HG03575 (cell line): ENCODE results near the gene IFRD2.
"Not testable (repeated sequence)": the region's sequence is repeated elsewhere in the genome, so short reads cannot be mapped to it uniquely, and the experiment has no call there.

ENCODE experiments used
- ATAC-seq: cut with Tn5 transposase; IDR thresholded peaks from one replicate; pipeline ENCODE4 v1.9.1; 2021; ENCODE audit not compliant: unreplicated experiment, insufficient number of reproducible peaks, low FRiP score; ENCODE audit errors: extremely low read depth

Gene IFRD2

DNA sequence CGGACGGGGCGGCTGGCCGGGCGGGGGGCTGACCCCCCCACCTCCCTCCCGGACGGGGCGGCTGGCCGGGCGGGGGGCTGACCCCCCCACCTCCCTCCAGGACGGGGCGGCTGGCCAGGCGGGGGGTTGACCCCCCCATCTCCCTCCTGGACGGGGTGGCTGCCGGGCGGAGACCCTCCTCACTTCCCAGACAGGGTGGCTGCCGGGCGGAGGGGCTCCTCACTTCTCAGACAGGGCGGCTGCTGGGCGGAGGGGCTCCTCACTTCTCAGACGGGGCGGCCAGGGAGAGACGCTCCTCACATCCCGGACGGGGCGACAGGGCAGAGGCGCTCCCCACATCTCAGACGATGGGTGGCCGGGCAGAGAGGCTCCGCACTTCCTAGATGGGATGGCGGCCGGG lies 19.8 kb upstream of the IFRD2 start:
- ATAC-seq: not testable (repeated sequence)

DNA sequence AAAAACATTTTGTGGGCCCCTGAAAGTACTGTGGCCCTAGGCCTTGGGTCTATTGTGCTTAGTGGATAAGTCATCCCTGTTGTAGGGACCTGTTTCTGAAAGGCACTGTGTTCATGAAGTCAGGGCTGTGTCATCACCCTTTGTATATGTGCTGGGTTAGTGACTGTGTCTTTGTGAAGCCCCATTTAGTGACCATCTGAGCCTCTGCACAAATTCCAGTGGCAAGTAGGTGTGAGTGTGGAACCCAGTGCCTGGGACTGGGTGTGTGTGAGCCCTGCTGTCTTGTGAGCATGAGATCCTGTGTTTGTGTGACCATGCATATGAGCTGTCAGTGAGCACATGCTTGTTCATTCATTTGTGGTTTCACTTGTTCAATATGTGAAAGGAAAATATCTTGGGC lies 12.4 kb upstream of the IFRD2 start:
- no peak for ATAC-seq

DNA sequence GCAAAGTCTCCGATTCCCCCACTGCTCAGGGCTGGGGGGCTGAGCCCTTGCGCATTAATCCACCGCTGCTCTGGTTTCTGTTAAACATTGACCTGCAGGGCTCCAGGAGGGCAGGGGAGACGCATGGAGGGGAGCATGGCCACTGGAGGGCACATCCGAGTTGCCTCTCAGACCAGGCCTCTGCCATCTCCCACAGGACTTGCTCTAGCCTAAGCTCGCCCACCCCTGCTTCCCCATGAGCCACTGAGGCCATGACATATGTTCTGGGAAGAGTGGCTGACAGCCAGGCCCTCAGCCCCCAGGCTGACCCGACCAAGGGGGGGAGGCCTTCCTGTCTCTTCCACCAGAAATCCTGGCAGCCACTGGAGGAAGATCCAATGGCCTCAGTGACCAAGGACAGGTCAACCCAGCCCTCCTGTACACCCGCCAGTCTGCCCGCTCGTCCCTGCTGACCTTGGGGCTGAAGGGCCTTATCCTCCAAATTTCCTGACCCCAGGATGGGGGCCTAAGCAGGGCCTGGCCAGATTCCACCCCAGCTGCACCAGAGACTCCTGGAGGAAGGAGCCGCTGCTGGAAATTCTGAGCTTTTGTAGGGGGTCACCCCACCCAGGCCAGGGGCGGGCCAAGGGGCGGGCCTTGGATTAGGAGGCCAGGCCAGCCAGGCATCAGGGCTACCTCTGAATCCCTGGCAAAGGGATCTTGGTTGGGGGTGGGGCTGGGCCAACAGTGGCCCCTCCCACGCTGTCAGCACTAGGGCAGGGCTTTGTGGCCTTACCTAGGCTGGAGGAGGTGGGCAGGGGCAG lies 11.0 kb upstream of the IFRD2 start, which contains the start of gene HYAL1:
TSS of gene HYAL1 (minus strand) at position 562 of the 803 bp plus-strand sequence. CDS start 618 bp downstream, outside the sequence.
- no peak for ATAC-seq

- ATAC-seq: no peak
These were observed 10.1 kb upstream of the IFRD2 start for GRCh38 chr3:50302095-50303012.

GRCh38 chr3:50300681-50301254 lies 8.5 kb upstream of the IFRD2 start:
- no peak for ATAC-seq

DNA sequence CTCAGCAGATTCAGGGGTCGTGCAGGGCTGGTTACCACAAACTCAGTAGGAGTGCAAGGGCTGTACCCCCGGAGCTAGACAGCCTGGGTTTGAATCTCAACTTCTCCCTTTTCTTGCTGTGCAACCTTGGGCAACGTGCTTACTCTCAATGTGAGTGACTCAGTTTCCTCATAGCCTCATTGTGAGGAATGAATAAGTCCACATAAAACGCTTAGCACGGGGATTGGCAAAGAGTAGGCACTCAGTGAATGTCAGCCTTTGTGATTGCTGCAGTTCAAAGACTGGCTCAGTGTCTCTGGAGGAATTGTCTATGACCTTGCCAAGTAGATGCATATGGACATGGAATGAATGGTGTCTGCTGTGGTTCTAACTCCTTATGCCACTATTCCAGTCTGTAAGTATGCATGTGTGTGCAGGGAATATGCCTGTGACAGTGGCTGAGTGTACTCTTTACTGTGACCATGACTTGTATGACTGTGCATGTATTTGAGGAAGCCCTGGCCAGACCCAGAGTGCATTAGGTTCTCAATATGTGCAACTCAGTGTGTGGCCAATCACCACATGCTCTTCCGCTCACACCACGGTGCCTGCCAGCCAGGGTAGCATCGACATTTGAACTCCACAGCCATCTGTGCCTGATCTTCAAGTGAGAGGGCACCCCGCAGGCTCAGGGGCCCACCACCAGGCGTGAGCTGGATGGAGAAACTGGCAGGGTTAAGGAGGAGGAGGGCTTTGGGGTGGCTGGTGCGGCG lies 7.9 kb upstream of the IFRD2 start:
- ATAC-seq: no peak

- ATAC-seq: no peak
These were observed 7.4 kb upstream of the IFRD2 start for GRCh38 chr3:50299638-50299928.

DNA sequence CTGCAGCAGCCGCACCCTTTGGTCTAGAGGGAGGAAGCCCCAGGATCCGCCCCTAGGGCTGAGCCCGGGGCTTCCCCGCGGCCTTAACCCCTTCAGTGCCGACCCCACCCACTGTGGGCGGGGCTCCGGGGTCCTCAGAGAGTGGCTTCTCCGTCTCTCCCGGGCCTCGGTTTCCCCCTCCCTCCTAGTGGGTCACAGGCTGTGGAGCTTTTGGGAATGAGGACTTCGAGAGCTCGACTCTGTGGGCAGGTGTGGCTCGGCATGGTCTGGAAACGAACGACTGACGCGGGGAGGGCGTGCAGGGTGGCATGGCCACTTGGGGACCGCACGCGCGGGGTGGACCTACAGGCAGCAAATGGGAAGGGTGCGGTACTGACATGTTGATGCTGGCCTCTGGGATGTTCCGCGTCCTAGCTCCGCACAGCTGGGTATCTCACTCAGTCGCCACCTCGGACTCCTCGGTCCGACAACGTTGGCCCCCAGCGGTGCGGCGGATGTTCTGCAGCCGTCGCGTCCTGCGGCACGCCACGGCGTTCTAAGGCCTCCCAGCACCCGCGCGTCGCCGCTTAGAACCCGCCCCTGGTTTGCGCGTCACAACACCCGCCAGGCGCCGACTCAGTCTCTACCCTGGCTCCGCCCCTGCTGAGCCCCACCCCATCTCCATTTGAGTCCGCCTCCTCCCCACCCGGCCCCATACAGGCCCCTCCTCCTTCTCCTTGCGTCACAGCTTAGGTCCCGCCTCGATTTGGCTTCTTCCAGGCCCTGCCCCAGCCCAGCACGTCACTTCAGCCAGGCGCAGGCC lies 6.8 kb upstream of the IFRD2 start, which contains the start of the genes HYAL3 and NAA80:
TSS of gene HYAL3 (minus strand) at position 570 of the 802 bp plus-strand sequence. CDS start 3,803 bp downstream, outside the sequence.
TSS of gene NAA80 (minus strand) at position 570 of the 802 bp plus-strand sequence. CDS start 1,942 bp downstream, outside the sequence.
- ATAC-seq: peak; percentile 41

- no peak for ATAC-seq
These were observed 5.9 kb upstream of the IFRD2 start for GRCh38 chr3:50297896-50298725.

GRCh38 chr3:50297384-50297775 lies 5.2 kb upstream of the IFRD2 start:
- ATAC-seq: no peak

GRCh38 chr3:50296721-50297383 lies 4.6 kb upstream of the IFRD2 start:
- no peak for ATAC-seq

- ATAC-seq: no peak
These were observed 3.6 kb upstream of the IFRD2 start for GRCh38 chr3:50295553-50296431.

DNA sequence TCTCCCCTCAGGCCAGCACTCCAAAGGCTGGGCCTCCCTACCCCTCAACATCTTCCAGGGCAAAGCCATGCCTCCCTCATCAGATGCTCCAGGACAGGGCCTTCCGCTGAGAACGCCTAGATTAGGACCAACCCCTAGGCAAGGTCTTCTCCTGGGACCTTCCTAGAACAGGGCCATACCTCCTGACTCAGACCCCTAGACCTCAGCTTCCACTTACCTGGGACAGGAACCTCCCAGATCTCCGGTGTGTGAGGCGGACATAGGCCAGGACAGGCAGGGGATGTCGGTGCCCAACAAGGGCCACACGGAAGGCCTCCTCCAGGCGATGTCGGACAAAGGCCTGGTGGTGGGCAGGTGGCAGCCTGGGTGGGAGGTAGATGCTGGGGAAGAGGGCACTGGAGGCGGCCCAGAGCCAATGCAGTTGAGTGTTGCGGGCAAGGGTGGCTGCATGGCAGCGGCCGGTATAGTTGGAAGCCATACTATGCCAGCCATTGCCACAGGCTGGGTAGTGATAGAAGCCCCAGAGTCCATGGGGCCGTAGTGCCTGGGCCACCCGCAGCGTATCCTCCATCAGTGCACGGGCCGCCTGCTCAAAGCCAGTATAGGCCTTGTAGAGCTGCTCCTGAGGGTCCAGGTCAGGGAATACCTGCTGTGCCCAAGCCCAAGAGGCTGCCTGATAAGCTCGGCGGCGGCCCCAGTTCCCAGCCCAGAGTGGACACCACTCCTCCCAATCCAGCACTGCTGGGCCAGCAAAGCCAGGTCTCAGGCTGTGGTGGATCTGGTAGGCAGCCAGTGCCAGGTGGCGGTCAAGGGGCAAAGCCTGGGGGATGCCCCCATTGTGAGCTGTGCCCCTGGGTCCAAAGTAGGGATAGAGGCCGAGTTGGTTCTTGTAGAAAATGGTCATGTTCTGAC lies 2.5 kb upstream of the IFRD2 start:
- no peak for ATAC-seq

DNA sequence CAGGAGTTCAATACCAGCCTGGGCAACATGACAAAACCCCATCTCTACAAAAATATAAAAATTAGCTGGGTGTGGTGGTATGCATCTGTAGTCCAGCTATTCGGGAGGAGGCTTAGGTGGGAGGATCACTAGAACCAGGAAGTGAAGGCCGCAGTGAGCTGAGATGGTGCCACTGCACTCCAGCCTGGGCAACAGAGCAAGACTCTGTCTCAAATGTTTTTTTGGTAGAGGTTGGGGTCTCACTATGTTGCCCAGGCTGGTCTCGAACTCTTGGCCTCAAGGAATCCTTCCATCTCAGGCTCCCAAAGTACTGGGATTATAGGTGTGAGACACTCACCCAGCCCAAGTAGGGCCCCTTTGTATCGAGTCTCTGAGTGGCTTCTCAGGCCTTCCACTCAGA lies 1.9 kb upstream of the IFRD2 start:
- no peak for ATAC-seq
